ENCODE data around the gene NDUFAF7. TPM values are rescaled to one million over a fixed set of nuclear protein-coding genes. Genes with fewer than 3 reads are reported as not detected.

Gene NDUFAF7
- polyA plus RNA-seq, 1 of the 3 experiments (the other 2 are of a cell fraction) = 24.8 TPM

DNA sequence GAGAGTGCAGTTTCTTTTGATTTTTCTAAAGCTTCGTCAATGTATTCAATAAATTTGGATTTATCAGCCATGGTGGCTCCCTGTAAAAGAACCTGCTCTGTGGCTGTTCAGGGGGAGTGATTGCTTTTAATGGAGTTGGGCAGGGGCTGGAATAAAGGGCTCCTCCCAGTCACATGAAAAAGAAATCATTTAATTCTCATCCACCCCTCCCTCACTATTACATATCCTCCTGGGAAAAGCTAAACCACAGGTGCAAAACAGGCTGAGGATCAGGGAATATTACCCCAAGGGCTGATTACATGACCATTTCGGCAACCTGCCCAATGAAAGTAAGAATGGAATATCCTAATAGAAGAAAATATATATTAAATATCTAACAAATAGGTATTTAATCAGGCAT, 42.9 kb upstream of the NDUFAF7 start, which contains the start of gene SULT6B1:
SULT6B1 (minus strand) TSS at position 101 of the 400 bp plus-strand sequence; CDS start at position 71, 30 bp downstream.
- ChIA-PET POLR2A (no interaction called here), CTCF (interaction anchor here (1.0 to 1.6 kb wide), 3 partner anchors 12 to 40 kb away, joined by 3 to 4 read pairs (median 4); no protein-coding TSS in a partner anchor)
- Histone ChIP-seq H3K9me3 (no peaks in the 10 kb centered on the region), H3K79me2 (ENCODE audit: insufficient read depth) (no peaks in the 10 kb centered on the region), H3K27me3 (ENCODE audit: insufficient read depth) (no peaks in the 10 kb centered on the region), H3K27ac (ENCODE audit: low read depth in 2 of 2, low read length in 1 of 2) (peak within 1 kb of the TSS in 1 of 2 experiments; percentile 38; a peak in 2 of 4 replicates), H3K4me1 (ENCODE audit: control insufficient read depth in 1 of 2, insufficient read depth in 2 of 2, low read depth in 1 of 2, low read length in 1 of 2) (peaks cover 0 to 5% of the 10 kb centered on the region in 2 experiments; a peak in 1 of 4 replicates), H3K36me3 (replicated peaks in 1 of 2; ENCODE audit: control insufficient read depth in 1 of 2, insufficient read depth in 2 of 2, low read length in 1 of 2) (no peaks in the 10 kb centered on the region), H2AFZ (ENCODE audit: low read depth) (no peak within 1 kb of the TSS), H3K4me2 (no peak within 1 kb of the TSS), H4K20me1 (ENCODE audit: insufficient read depth) (no peaks in the 10 kb centered on the region), H3K9me2 (no peaks in the 10 kb centered on the region), H3K4me3 (ENCODE audit: low read depth in 2 of 2, low read length in 1 of 2) (no peak within 1 kb of the TSS), H3F3A (replicated peaks; ENCODE audit: insufficient read depth) (no peaks in the 10 kb centered on the region), H3K9ac (no peak within 1 kb of the TSS)
- WGBS (ENCODE audit: low lambda C conversion rate) = 93% methylated on average over 2 of the region's 2 CpGs
- TF ChIP-seq RFX5 (IDR thresholded peaks at IDR 0.05; ENCODE audit: low read length) (no peak), FOSL2 (IDR thresholded peaks at IDR 0.05; ENCODE audit: borderline replicate concordance, low read depth) (no peak), SIN3A (IDR thresholded peaks at IDR 0.05; ENCODE audit: borderline replicate concordance, low read depth, low read length) (no peak), RXRA (IDR thresholded peaks at IDR 0.05; ENCODE audit: borderline replicate concordance, low read depth) (no peak)
- TF ChIP-seq, protein P1, sequence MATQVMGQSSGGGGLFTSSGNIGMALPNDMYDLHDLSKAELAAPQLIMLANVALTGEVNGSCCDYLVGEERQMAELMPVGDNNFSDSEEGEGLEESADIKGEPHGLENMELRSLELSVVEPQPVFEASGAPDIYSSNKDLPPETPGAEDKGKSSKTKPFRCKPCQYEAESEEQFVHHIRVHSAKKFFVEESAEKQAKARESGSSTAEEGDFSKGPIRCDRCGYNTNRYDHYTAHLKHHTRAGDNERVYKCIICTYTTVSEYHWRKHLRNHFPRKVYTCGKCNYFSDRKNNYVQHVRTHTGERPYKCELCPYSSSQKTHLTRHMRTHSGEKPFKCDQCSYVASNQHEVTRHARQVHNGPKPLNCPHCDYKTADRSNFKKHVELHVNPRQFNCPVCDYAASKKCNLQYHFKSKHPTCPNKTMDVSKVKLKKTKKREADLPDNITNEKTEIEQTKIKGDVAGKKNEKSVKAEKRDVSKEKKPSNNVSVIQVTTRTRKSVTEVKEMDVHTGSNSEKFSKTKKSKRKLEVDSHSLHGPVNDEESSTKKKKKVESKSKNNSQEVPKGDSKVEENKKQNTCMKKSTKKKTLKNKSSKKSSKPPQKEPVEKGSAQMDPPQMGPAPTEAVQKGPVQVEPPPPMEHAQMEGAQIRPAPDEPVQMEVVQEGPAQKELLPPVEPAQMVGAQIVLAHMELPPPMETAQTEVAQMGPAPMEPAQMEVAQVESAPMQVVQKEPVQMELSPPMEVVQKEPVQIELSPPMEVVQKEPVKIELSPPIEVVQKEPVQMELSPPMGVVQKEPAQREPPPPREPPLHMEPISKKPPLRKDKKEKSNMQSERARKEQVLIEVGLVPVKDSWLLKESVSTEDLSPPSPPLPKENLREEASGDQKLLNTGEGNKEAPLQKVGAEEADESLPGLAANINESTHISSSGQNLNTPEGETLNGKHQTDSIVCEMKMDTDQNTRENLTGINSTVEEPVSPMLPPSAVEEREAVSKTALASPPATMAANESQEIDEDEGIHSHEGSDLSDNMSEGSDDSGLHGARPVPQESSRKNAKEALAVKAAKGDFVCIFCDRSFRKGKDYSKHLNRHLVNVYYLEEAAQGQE (IDR thresholded peaks at IDR 0.05; ENCODE audit: low read depth, low read length) = no peak
- no peak for DNase-seq

DNA sequence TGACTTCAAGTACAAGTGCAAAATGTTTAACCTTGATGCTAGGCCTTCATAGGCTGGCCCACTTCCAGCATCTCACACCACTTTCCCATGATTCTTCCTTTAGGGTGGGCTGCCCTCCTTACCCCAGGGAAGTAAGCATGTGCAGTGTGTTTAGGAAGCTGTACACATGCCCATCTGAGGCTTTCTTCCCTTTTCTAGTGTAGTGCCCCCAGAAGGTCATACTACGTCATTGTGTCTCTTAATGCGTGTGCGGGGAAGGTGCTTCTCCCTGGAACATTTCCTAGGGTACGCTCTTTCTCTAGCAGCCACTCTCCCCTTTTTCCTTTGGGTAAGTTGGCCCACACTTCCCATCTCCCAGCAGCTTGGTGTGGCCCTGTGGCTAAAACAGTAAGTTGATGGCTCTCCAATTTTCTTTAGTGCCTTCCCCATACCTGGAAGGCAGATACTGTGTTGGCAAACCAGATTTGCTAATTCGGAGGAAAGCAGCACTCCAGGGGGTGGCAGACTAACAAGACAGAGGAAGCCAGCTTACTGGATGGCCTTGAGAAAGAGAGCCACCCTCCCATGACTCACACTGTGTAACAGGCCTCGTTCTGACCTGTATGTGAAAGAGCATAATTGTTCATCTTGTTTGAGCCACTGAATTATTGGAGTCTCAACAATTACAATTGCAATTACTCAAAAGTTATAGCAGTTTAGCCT, 41.9 kb upstream of the NDUFAF7 start:
- Histone ChIP-seq H3K4me1 (ENCODE audit: control insufficient read depth in 1 of 2, insufficient read depth in 2 of 2, low read depth in 1 of 2, low read length in 1 of 2) (peaks cover 0 to 5% of the 10 kb centered on the region in 2 experiments; a peak in 1 of 4 replicates), H3K36me3 (replicated peaks in 1 of 2; ENCODE audit: control insufficient read depth in 1 of 2, insufficient read depth in 2 of 2, low read length in 1 of 2) (no peaks in the 10 kb centered on the region), H3K4me2 (no peak overlapping the region), H3F3A (replicated peaks; ENCODE audit: insufficient read depth) (no peaks in the 10 kb centered on the region), H3K9me3 (no peaks in the 10 kb centered on the region), H2AFZ (ENCODE audit: low read depth) (peak overlapping the region; percentile 49), H3K27me3 (ENCODE audit: insufficient read depth) (no peaks in the 10 kb centered on the region), H3K9me2 (no peaks in the 10 kb centered on the region), H3K9ac (no peak overlapping the region), H4K20me1 (ENCODE audit: insufficient read depth) (no peaks in the 10 kb centered on the region), H3K79me2 (ENCODE audit: insufficient read depth) (no peaks in the 10 kb centered on the region), H3K4me3 (ENCODE audit: low read depth in 2 of 2, low read length in 1 of 2) (no peak overlapping the region), H3K27ac (ENCODE audit: low read depth in 2 of 2, low read length in 1 of 2) (peak overlapping the region in 1 of 2 experiments; percentile 38; a peak in 2 of 4 replicates)
- 69% methylated on average over 6 of the region's 6 CpGs for WGBS (ENCODE audit: low lambda C conversion rate)
- no peak for DNase-seq
- CTCF ChIA-PET = interaction anchor here (1.2 to 1.6 kb wide), 4 partner anchors 13 to 643 kb away, joined by 3 to 8 read pairs (median 4); no protein-coding TSS in a partner anchor
- POLR2A ChIA-PET = no interaction called here
- no peak for TF ChIP-seq TEAD4 (IDR thresholded peaks at IDR 0.05; ENCODE audit: borderline replicate concordance, insufficient read depth)
- TF ChIP-seq JUND (IDR thresholded peaks at IDR 0.05) = no peak
- TF ChIP-seq ELF1 (IDR thresholded peaks at IDR 0.05) = no peak
- no peak for TF ChIP-seq MEF2A (IDR thresholded peaks at IDR 0.05; ENCODE audit: borderline replicate concordance, low read depth)
- no peak for TF ChIP-seq CHD2 (IDR thresholded peaks at IDR 0.05; ENCODE audit: low read length, partially characterized antibody)
- no peak for TF ChIP-seq GABPA (IDR thresholded peaks at IDR 0.05; ENCODE audit: low read depth)
- TF ChIP-seq, protein P2, sequence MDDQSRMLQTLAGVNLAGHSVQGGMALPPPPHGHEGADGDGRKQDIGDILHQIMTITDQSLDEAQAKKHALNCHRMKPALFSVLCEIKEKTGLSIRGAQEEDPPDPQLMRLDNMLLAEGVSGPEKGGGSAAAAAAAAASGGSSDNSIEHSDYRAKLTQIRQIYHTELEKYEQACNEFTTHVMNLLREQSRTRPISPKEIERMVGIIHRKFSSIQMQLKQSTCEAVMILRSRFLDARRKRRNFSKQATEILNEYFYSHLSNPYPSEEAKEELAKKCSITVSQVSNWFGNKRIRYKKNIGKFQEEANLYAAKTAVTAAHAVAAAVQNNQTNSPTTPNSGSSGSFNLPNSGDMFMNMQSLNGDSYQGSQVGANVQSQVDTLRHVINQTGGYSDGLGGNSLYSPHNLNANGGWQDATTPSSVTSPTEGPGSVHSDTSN (IDR thresholded peaks at IDR 0.05) = no peak
- TF ChIP-seq NRF1 (IDR thresholded peaks at IDR 0.05; ENCODE audit: low read depth, low read length) = no peak
- TF ChIP-seq, protein P3, sequence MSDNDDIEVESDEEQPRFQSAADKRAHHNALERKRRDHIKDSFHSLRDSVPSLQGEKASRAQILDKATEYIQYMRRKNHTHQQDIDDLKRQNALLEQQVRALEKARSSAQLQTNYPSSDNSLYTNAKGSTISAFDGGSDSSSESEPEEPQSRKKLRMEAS (IDR thresholded peaks at IDR 0.05; ENCODE audit: low read depth) = 0 out of 2 replicates have a peak, but pooled peaks have one; percentile 56
- TF ChIP-seq FOSL2 (IDR thresholded peaks at IDR 0.05; ENCODE audit: borderline replicate concordance, low read depth) = peak; percentile 75
- TF ChIP-seq EP300 (IDR thresholded peaks at IDR 0.05; ENCODE audit: borderline replicate concordance in 1 of 2, low read depth in 1 of 2, low read length in 1 of 2) = no peak
- TF ChIP-seq, protein P4, sequence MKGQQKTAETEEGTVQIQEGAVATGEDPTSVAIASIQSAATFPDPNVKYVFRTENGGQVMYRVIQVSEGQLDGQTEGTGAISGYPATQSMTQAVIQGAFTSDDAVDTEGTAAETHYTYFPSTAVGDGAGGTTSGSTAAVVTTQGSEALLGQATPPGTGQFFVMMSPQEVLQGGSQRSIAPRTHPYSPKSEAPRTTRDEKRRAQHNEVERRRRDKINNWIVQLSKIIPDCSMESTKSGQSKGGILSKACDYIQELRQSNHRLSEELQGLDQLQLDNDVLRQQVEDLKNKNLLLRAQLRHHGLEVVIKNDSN (IDR thresholded peaks at IDR 0.05; ENCODE audit: borderline replicate concordance, low read depth) = no peak
- TF ChIP-seq RXRA (IDR thresholded peaks at IDR 0.05; ENCODE audit: borderline replicate concordance, low read depth) = no peak
- no peak for TF ChIP-seq POLR2AphosphoS5 (IDR thresholded peaks at IDR 0.05; ENCODE audit: low read depth, low read length)
- TF ChIP-seq, protein P5, sequence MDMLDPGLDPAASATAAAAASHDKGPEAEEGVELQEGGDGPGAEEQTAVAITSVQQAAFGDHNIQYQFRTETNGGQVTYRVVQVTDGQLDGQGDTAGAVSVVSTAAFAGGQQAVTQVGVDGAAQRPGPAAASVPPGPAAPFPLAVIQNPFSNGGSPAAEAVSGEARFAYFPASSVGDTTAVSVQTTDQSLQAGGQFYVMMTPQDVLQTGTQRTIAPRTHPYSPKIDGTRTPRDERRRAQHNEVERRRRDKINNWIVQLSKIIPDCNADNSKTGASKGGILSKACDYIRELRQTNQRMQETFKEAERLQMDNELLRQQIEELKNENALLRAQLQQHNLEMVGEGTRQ (IDR thresholded peaks at IDR 0.05; ENCODE audit: borderline replicate concordance, low read depth, low read length) = no peak

Data from SK-N-SH (cell line).